ENCODE data around the gene YBEY.

DNA sequence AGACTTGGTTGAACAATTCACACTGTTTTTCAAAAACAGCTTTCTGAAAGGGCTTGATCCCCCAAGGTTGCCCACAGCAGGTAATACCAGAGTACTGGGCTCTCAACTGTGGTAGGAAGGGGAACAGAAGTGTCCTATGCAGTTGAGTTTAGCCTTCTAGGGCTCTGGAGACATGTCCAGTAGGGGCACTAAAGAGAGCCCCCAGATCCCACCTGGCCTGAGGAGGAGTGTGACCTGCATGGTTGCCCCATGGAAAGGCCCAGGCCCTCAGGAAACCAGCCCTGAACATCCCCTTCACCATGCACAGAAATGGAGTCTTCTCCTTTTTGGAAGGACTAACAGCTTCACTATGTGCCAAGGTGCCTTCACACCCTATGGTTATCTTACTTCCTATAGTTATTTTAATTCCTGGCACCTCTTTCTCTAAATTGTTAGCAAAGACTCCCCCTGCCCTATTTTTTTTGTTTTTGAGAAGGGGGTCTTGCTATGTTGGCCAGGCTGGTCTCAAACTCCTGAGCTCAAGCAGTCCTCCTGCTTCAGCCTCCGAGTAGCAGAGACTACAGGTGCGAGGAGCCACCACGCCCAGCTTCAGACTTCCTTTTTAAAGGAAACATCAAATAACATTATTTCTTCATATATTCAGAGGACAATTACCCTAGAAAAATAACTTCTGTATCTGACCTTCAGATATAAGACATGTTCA, 40.8 kb upstream of the YBEY start:
- no peak for TF ChIP-seq POLR2A (IDR thresholded peaks at IDR 0.05)
- TF ChIP-seq CTCF (IDR thresholded peaks at IDR 0.05) = no peak
- TF ChIP-seq POLR2AphosphoS5 (IDR thresholded peaks at IDR 0.05) = no peak

Data from breast epithelium (tissue), 3 donors.